Osteoblast (primary cell): ENCODE results near the gene DCLK1. TPM values are rescaled to one million over a fixed set of nuclear protein-coding genes. Genes with fewer than 3 reads are reported as not detected.
A peak's percentile ranks its signal among the peaks of the same experiment; 100 is the strongest.

Source experiments
- DNase-seq: peaks from one replicate; pipeline ENCODE4 v3.0.0; 2011; ENCODE audit warnings: low spot score, mixed read lengths; ENCODE audit not compliant: insufficient read length; ENCODE audit errors: missing footprints
- H2AFZ ChIP-seq: 2 replicates; pipeline ENCODE4 v1.6.0; 2011; ENCODE audit warnings: mild to moderate bottlenecking, low read length
- H3K27ac ChIP-seq: 2 replicates; pipeline ENCODE4 v1.5.1; 2011; ENCODE audit warnings: mild to moderate bottlenecking, low read depth, low read length, moderate library complexity
- H3K27me3 ChIP-seq: 2 replicates; pipeline ENCODE4 v1.6.0; 2012; ENCODE audit warnings: mild to moderate bottlenecking, control low read depth, inconsistent platforms, low read length, moderate library complexity; ENCODE audit not compliant: insufficient read depth
- H3K36me3 ChIP-seq: 2 replicates; pipeline ENCODE4 v1.5.1; 2011; ENCODE audit warnings: mild to moderate bottlenecking, low read length, control low read depth, moderate library complexity; ENCODE audit not compliant: insufficient read depth
- H3K4me1 ChIP-seq: 2 replicates; pipeline ENCODE4 v1.5.1; 2011; ENCODE audit warnings: mild to moderate bottlenecking, low read length, control low read depth, moderate library complexity; ENCODE audit not compliant: insufficient read depth
- H3K4me2 ChIP-seq: 2 replicates; pipeline ENCODE4 v1.6.0; 2011; ENCODE audit warnings: mild to moderate bottlenecking, low read length; ENCODE audit not compliant: insufficient read depth
- H3K4me3 ChIP-seq: fragments of 200-600 bp; sonication (generic); 3 replicates; pipeline ENCODE4 v1.5.1; 2012; ENCODE audit warnings: mild to moderate bottlenecking, low read length, inconsistent platforms; ENCODE audit not compliant: insufficient read depth
- H3K79me2 ChIP-seq: 2 replicates; pipeline ENCODE4 v1.6.0; 2012; ENCODE audit warnings: mild to moderate bottlenecking, low read length, control low read depth, inconsistent platforms; ENCODE audit not compliant: insufficient read depth
- H3K9me3 ChIP-seq: 2 replicates; pipeline ENCODE4 v1.5.1; 2011; ENCODE audit warnings: low read depth, low read length, control low read depth
- H4K20me1 ChIP-seq: 2 replicates; pipeline ENCODE4 v1.6.0; 2012; ENCODE audit warnings: mild to moderate bottlenecking, low read length, control low read depth; ENCODE audit not compliant: insufficient read depth
- CTCF ChIP-seq: IDR thresholded peaks from 2 replicates; pipeline ENCODE4 v1.5.1; 2011; ENCODE audit warnings: mild to moderate bottlenecking, low read depth, low read length, moderate library complexity; ENCODE audit errors: extremely low read depth
- total RNA-seq: library from RNA; depleted of rRNA; stranded (reverse); fragments of >200 nt; gene quantifications from 2 replicates; pipeline ENCODE4 v1.2.3, GENCODE V29; 2012

The DCLK1 gene
- total RNA-seq, 1 donor = 132 TPM

GRCh38 chr13:35789335-35790165 is 341.6 kb downstream of the DCLK1 start:
- H3K9me3 ChIP-seq = no peaks in the 10 kb centered on the region
- H3K4me1 ChIP-seq = peaks cover 4% of the 10 kb centered on the region
- no peak overlapping the region for H2AFZ ChIP-seq
- H3K79me2 ChIP-seq = no peaks in the 10 kb centered on the region
- no peak overlapping the region for H3K4me2 ChIP-seq
- H3K36me3 ChIP-seq = no peaks in the 10 kb centered on the region
- no peaks in the 10 kb centered on the region for H4K20me1 ChIP-seq
- H3K27me3 ChIP-seq = no peaks in the 10 kb centered on the region
- no peak overlapping the region for H3K27ac ChIP-seq
- no peak for DNase-seq
- TF ChIP-seq CTCF = peak; percentile 68
- no peak overlapping the region for H3K4me3 ChIP-seq

- TF ChIP-seq CTCF = no peak
- H3K4me3 ChIP-seq = no peak overlapping the region
- H3K9me3 ChIP-seq = no peaks in the 10 kb centered on the region
- no peak overlapping the region for H3K4me2 ChIP-seq
- DNase-seq = no peak
- H3K4me1 ChIP-seq = peaks cover 4% of the 10 kb centered on the region
- H4K20me1 ChIP-seq = no peaks in the 10 kb centered on the region
- H3K79me2 ChIP-seq = no peaks in the 10 kb centered on the region
- no peaks in the 10 kb centered on the region for H3K27me3 ChIP-seq
- H2AFZ ChIP-seq = no peak overlapping the region
- H3K36me3 ChIP-seq = no peaks in the 10 kb centered on the region
- H3K27ac ChIP-seq = no peak overlapping the region
These were observed 343.2 kb downstream of the DCLK1 start for GRCh38 chr13:35787937-35788336.

- Histone ChIP-seq H3K27me3 (no peaks in the 10 kb centered on the region), H3K4me1 (no peaks in the 10 kb centered on the region), H3K4me2 (peak overlapping the region; percentile 34), H2AFZ (peak overlapping the region; percentile 53), H3K79me2 (no peaks in the 10 kb centered on the region), H3K4me3 (no peak overlapping the region), H3K9me3 (no peaks in the 10 kb centered on the region), H4K20me1 (no peaks in the 10 kb centered on the region), H3K27ac (no peak overlapping the region), H3K36me3 (no peaks in the 10 kb centered on the region)
- TF ChIP-seq CTCF = no peak
- DNase-seq = no peak
These were observed 345.4 kb downstream of the DCLK1 start for GRCh38 chr13:35785576-35786303.
